T-helper 2 cell treated with Interferon-gamma antibody and Interleukin-4, amounts not matched to agents 100 ng/mL and 5 ng/mL, for 36 hours (primary cell): Measurements from ENCODE around the gene EDN1. TPM values are rescaled to one million over a fixed set of nuclear protein-coding genes. Genes with fewer than 3 reads are reported as not detected.

Experiments used
- intact Hi-C: fragments of 100-400 bp; cut with micrococcal nuclease; formaldehyde crosslinking; loops from one replicate; pipeline ENCODE4 v1.15.1; 2023
- total RNA-seq: library from RNA; stranded (reverse); gene quantifications from 2 replicates; pipeline ENCODE4 v1.2.3, GENCODE V29; 2022

Gene EDN1
- total RNA-seq, 1 donor from 2014 or later = 0.07 TPM

DNA sequence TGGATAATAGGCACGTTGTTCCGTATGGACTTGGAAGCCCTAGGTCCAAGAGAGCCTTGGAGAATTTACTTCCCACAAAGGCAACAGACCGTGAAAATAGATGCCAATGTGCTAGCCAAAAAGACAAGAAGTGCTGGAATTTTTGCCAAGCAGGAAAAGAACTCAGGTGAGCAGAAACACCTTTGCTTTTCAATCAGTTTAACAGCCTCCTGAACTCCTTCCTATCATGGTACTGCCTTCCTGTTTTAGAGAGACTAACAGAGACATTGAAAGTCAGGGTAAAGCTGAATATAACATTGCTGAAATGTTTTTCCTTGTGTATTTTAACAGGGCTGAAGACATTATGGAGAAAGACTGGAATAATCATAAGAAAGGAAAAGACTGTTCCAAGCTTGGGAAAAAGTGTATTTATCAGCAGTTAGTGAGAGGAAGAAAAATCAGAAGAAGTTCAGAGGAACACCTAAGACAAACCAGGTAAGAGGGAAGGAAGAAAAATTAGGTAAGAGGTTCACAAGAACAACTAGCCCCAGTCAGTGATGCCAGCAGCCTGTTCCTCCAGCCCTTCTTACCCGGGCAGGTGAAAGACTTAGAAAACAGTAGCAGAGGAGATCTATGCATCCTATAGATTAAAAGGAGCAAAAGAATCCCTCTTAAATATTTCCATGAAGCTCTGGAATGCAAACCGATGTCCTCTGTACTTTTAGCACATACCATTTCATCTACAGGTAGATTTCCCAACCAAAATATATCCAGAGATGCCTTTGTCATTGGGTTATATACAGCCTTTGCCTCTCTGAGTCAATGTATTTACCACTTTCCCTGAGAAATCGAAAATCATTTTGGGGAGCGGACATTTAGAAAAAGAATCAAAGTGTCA lies 4.0 kb downstream of the EDN1 start:
- intact Hi-C loops = loop anchor here (10.0 kb wide), 1 partner anchor 311 kb away; no protein-coding TSS in a partner anchor

- intact Hi-C loops = loop anchor here (10.0 kb wide), 1 partner anchor 310 kb away; no protein-coding TSS in a partner anchor
Observed at GRCh38 chr6:12294851-12295536, 4.8 kb downstream of the EDN1 start.

DNA sequence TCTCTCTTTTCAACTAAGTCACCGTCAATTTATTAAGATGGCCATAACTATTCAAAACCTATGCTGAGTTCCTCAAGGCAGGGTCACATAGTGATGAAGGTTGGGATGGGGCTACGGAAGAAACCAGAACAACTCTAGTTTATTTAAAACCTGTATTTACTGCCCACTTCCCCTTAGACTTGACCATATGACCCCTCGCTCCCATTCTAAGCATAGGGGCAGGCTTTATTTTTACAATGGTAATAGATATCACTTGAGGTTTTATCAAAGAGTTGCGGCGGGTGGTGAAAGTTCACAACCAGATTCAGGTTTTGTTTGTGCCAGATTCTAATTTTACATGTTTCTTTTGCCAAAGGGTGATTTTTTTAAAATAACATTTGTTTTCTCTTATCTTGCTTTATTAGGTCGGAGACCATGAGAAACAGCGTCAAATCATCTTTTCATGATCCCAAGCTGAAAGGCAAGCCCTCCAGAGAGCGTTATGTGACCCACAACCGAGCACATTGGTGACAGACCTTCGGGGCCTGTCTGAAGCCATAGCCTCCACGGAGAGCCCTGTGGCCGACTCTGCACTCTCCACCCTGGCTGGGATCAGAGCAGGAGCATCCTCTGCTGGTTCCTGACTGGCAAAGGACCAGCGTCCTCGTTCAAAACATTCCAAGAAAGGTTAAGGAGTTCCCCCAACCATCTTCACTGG lies 5.5 kb downstream of the EDN1 start:
- intact Hi-C loops = loop anchor here (10.0 kb wide), 1 partner anchor 309 kb away; no protein-coding TSS in a partner anchor

- intact Hi-C loops = loop anchor here (10.0 kb wide), 1 partner anchor 309 kb away; no protein-coding TSS in a partner anchor
Observed at GRCh38 chr6:12296255-12296573, 6.1 kb downstream of the EDN1 start.

- intact Hi-C loops = loop anchor here (10.0 kb wide), 1 partner anchor 308 kb away; no protein-coding TSS in a partner anchor
Observed at GRCh38 chr6:12296604-12297003, 6.4 kb downstream of the EDN1 start.

- intact Hi-C loops = loop anchor here (10.0 kb wide), 1 partner anchor 307 kb away; no protein-coding TSS in a partner anchor
Observed at GRCh38 chr6:12297363-12298016, 7.3 kb downstream of the EDN1 start.

DNA sequence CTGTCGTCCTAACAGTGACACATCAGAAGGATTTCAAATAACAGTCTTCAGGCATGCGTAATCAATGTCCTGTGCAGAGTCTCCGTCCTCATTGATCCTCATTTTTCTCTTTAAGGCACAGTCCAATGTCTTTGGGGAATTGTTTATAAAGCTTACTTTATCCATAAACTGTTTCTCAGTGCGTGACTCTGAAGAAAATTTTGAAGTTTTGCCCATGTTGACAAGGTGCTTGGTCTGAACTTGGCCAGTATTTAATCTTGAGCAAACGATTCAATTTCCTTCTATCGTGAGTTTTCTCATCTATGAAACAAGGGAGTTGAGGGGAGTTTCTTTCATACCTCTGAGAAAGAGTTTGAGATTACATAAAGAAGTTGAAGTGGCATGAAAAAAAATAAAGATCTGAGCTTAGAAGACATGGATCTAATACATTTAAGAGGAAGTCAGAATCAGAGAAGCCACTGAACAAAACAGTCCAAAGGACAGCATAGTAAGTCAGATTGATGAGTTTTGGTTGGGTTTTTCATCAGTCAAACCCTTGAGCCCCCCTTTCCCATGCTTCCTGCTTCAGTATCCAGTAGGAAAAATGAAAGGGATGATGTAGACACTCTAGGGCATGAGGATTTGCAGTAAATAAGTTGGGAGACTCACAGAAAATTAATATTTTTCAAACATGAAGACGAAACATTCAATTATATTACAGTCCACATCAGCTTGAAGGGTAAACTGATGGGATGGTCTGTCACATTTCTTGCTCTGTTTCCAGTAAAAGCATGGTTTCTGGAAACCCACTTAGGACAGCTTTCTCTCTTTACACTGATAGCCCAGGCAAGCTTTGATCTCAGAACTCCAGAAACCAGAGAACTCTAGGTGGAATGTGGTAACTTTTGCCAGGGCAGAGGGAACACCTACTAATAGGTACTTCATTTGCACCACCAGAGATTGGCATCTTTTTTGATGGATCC lies 8.1 kb downstream of the EDN1 start:
- intact Hi-C loops = loop anchor here (10.0 kb wide), 1 partner anchor 307 kb away; no protein-coding TSS in a partner anchor

- intact Hi-C loops = loop anchor here (10.0 kb wide), 1 partner anchor 306 kb away; no protein-coding TSS in a partner anchor
Observed at GRCh38 chr6:12298995-12299394, 8.8 kb downstream of the EDN1 start.

- intact Hi-C loops = no loop called here
Observed at GRCh38 chr6:12301018-12301417, 10.9 kb downstream of the EDN1 start.

DNA sequence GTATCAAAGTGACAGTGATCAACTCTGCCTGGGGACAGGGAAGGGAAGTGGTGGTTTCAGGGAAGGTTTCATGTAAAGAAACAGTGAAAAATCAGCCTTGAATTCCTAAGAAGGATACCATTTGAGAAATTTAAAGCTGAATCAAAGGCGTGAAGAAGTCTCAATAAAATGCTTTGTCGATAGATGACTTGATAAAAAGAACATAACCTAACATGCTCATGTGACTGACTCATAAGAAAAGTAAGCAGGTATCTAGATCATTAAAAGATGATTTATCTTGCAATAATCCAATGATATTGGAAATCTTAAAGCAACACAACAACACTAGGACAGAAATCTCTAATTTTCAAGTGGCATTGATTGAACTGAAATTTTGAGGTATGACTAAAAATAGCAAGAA lies 14.3 kb downstream of the EDN1 start:
- intact Hi-C loops = no loop called here

- intact Hi-C loops = no loop called here
Observed at GRCh38 chr6:12309070-12309469, 18.9 kb downstream of the EDN1 start.

GRCh38 chr6:12311106-12311505 lies 20.9 kb downstream of the EDN1 start:
- intact Hi-C loops = no loop called here

GRCh38 chr6:12312736-12313135 lies 22.6 kb downstream of the EDN1 start:
- intact Hi-C loops = no loop called here

- intact Hi-C loops = no loop called here
Observed at GRCh38 chr6:12313306-12313991, 23.3 kb downstream of the EDN1 start.

- intact Hi-C loops = no loop called here
Observed at GRCh38 chr6:12313992-12314589, 23.9 kb downstream of the EDN1 start.

- intact Hi-C loops = no loop called here
Observed at GRCh38 chr6:12314751-12315150, 24.6 kb downstream of the EDN1 start.

DNA sequence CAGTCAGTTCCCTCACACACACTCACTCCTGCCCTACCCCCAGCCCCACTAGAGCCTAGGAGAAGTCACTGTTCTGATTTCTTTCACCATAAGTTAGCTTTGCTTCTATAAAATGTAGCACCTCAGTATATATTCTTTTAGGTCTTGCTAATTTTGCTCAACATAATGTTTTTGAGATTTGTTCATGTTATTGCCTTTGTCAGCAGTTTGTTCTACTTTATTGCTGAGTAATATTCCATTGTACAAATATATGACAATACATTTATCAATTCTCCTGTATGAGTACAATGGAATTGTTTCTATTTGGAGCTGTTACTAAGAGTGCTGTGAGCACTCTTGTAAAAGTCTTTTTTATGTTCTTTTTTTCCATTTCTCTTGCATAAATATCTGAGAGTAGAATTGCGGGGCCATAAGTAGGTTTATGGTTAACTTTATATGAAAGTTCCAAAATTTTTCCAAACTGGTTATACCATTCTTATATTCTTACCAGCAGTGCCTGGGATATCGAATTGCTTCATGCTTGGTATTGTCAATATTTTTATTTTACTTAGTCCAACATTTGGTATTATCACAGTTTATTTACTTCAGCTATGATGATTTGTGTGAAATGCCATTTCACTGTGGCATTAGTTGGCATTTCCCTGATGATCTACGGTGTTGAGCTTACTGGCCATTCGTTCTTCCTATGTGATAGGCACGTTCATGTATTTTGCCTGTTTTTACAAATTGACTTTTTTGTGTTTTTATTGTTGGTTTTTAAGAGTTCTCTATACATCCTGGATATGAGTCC lies 25.3 kb downstream of the EDN1 start:
- intact Hi-C loops = no loop called here

DNA sequence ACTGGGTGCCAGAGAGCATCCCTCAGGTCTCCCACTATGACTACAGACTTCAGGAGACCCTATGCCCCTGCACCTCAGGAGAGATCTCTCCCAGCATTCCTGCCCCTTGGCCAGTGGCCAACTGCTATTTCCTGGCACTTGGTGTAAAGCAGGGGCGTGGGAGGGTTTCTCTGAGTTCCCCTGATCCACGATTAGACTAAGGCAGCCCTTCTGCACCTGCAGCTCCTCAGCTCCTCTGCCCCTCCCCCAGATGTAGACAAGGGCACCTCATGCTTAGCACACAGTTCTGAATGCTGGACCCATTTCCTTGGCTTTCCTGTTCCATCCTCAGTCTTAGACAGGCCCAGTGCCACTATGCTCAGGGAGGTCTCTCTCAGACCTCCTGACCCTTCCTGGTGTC lies 28.6 kb downstream of the EDN1 start:
- intact Hi-C loops = no loop called here
